C4-2B (cell line): ENCODE data around the gene PHYHIPL.

Experiments
- H3K27ac ChIP-seq: fragments of 450-650 bp; 2 replicates; pipeline ENCODE4 v1.5.1; 2017
- ZFX ChIP-seq: fragments of 450-650 bp; IDR thresholded peaks from 2 replicates; pipeline ENCODE4 v1.6.1; 2017
- TF ChIP-seq, protein P1 (sequence below): fragments of 450-650 bp; conservative IDR thresholded peaks from 2 replicates; pipeline ENCODE4 v1.5.1; 2017; ENCODE audit warnings: mild to moderate bottlenecking

PHYHIPL gene

GRCh38 chr10:59279991-59280505 lies 103.6 kb downstream of the PHYHIPL start:
- no peak for TF ChIP-seq ZFX
- TF ChIP-seq, protein P1, sequence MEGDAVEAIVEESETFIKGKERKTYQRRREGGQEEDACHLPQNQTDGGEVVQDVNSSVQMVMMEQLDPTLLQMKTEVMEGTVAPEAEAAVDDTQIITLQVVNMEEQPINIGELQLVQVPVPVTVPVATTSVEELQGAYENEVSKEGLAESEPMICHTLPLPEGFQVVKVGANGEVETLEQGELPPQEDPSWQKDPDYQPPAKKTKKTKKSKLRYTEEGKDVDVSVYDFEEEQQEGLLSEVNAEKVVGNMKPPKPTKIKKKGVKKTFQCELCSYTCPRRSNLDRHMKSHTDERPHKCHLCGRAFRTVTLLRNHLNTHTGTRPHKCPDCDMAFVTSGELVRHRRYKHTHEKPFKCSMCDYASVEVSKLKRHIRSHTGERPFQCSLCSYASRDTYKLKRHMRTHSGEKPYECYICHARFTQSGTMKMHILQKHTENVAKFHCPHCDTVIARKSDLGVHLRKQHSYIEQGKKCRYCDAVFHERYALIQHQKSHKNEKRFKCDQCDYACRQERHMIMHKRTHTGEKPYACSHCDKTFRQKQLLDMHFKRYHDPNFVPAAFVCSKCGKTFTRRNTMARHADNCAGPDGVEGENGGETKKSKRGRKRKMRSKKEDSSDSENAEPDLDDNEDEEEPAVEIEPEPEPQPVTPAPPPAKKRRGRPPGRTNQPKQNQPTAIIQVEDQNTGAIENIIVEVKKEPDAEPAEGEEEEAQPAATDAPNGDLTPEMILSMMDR: no peak
- no peak overlapping the region for H3K27ac ChIP-seq

DNA sequence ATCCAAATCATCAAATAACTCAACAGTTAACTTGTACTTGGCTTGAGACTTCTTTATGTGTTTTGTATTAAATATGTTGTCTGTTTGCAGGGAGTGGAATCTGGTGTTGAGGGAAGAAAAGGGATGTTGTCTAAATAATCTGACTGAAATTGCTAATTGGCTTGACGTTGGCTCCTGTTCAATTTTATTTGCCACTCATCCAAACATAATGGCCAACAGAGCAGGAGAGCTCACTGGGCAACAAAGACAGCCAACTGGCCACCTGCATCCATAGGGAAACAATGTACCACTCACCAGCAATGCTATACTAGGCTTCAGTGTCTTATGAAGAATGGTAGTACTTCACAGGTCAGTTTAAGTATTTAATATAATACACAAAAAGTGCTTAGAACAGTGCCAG lies 105.4 kb downstream of the PHYHIPL start:
- TF ChIP-seq, protein P1: no peak
- TF ChIP-seq ZFX: no peak

DNA sequence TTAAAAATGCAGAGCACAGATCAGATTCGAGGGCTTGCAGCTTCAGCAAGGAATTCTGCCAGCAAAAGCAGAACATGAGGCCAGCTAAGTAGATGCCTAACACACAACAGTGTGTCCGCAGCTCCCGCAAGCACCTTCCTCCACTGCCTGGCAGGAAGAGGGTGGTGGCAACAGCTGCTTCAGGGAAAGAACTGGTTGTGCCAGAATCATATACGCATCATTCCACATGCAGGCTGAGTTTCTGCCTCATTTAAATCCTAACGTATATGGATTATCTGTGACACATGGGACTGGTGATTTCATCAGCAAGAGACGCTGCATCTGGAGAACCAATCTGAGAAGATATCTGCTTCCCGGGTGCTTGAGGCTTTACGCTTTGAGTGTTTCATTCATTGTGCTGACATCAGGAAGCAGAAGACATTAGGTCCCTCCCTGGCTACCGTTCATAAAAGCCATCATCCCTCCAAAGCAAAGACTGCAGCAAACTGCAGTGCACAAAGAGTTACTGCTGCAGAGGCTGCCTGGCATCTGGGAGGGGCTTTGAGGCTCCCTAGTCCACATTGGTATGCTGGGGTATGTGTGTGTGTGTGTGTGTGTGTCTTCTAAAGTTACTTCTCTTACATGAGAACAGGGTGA lies 107.1 kb downstream of the PHYHIPL start:
- TF ChIP-seq ZFX: no peak
- TF ChIP-seq, protein P1: no peak
- H3K27ac ChIP-seq: peak overlapping the region; percentile 64

More for the DNA sequence above, 105.4 kb downstream of the PHYHIPL start:
- no peak overlapping the region for H3K27ac ChIP-seq

DNA sequence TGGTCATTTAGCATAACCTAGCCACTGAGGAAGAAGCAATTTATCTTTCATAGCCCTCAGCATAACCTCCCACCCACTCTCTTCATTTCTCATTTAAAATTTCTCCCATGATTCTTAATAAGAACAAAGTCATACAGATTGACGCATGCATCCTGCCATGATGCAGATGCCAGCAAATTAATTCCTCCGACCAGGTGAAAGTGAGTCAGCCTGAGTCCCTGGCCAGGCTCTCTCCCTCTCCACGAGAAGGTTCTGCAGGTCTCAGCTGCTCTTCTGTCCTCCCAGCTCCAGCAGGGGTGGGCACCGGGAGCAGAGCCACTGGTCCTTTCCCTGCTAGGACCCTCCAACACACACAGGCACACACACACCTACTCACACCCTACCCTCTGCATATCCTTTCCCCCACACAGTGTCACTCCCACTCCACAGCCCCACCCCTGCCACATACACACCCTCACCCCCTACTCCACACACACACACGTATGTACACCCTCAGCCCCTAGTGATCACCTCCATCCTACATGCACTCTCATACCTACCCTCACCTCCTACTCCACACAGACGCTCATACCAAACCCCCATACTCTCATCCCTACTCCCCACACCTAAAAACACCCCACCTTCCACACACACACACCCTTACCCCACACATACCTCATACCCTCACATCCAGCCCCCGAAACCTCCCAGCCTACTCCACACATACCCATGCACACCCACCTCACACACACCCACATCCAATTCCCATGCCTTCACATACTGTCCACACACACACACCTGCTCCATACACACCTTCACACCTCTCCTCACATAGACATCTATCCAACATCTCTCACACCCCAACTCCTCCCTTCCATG lies 107.9 kb downstream of the PHYHIPL start:
- peak overlapping the region; percentile 64 for H3K27ac ChIP-seq
- no peak for TF ChIP-seq ZFX
- TF ChIP-seq, protein P1: no peak

GRCh38 chr10:59285073-59285472 lies 108.6 kb downstream of the PHYHIPL start:
- H3K27ac ChIP-seq: peak overlapping the region; percentile 64
- no peak for TF ChIP-seq ZFX
- TF ChIP-seq, protein P1: no peak

GRCh38 chr10:59285848-59286247 lies 109.4 kb downstream of the PHYHIPL start:
- no peak for TF ChIP-seq ZFX
- TF ChIP-seq, protein P1: no peak
- peak overlapping the region; percentile 43 for H3K27ac ChIP-seq
